HG03025 (cell line): Measurements from ENCODE around the gene BTBD2.

ENCODE experiments used
- ATAC-seq: cut with Tn5 transposase; IDR thresholded peaks from one replicate; pipeline ENCODE4 v1.9.1; 2021; ENCODE audit warnings: mild to moderate bottlenecking, moderate library complexity; ENCODE audit not compliant: unreplicated experiment, low FRiP score

Gene BTBD2

GRCh38 chr19:2050991-2051772 is 35.7 kb upstream of the BTBD2 start, which contains the start of gene MKNK2:
MKNK2 (minus strand) TSS chr19:2051244; CDS start chr19:2050851, 393 bp downstream.
- ATAC-seq = peak; percentile 39

- ATAC-seq = peak; percentile 22
Measured at GRCh38 chr19:2050349-2050990, 35.0 kb upstream of the BTBD2 start.

DNA sequence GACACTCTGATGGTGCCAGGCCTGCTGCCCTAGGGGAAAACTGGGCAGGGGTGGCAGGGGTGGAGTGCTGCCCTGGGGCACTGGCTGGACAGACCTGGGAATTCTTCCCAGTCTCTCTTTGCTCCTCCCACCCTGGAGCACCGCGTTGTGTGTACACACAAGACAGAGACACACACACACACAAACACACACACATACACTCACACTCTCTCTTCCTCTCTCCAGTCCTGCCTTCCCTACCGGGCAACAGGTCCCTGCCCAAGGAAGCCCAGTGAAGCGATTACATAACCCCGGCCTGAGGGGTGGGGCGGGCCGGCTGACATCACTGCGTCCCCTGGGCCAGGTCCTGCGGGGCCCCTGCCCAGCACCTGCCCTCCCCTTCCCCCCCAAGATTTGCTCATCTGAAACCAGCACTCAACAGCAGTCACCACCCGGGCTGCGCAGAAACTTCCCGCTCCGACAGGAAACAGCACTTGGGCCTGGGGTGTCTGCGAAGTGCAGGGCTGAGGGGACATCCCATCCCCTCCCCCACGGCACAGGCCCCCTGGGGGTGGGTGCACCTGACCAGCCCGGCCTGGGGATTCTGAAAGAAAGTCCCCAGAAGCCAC is 34.3 kb upstream of the BTBD2 start:
- peak; percentile 10 for ATAC-seq

- ATAC-seq = no peak
Measured at GRCh38 chr19:2048959-2049740, 33.6 kb upstream of the BTBD2 start.

DNA sequence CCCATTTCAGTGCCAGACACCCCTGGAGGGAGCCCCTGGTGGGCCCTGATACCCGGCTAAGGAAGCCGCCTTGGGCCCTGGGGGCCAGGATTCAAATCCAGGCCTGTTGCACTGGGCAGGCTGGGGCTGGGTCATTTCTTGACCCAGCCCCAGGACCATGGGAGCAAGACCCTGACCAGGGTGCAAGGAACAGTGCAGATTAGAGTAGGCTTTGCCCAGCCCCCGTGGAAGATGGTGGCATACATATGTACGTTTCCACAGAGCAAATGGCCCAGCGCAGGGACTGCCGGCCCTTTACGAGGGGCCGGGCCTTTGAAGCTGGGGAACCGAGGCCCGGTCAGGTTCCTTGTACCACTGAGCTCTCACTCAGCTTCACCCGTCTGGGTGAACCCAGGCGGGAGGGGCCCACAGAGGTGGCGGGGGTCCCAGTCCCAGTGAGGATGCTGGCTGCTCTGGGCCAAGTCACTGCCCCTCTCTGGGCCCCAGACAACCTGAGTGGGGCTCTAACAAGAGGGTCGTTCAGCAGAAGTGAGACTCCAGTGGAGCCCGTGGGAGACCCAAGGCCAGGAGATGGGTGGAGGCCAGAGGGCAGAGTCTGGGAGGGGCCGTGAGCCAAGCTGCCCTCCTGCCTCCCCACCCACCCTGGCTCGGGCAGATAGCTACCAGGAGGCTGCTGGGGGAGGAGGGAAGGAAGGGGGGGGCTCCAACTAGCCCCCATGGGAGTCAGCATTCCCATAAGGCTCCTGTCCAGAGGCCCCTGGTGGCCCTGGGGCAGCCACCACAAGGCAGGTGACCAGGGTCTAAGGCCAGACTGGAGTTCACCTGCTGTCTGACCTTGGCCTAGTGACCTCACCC is 32.8 kb upstream of the BTBD2 start:
- no peak for ATAC-seq

DNA sequence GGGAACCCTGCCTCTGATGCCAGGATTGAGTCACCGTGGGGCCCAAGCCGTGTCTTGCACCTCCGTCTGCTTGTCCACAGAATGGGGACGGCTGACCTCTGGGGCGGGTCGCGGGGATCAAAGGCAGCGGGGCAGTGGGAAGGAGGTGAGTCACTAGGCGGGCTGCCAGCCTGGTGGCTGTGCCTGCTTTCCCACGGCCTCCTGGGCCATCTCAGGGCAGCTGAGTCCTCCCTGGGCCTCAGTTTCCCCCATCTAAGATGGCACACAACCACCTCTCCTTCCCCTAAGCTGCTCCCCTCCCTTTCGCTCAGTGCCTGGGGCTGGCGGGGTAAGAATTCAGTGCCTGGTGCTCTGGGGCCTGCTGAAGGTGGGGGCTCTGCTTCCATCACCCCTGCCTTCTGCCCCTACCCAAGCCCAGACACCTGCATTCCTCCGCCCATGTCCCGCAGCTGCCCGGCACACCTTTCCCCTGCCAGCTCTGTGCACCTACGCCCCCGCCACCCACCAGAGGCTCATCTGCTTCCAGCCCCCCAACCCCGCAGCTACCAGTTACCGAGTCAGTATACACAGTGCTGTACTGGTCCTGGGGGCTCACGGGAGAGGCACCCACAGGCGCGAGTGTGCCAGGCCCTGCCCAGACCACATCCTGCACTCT is 32.1 kb upstream of the BTBD2 start:
- ATAC-seq = no peak

DNA sequence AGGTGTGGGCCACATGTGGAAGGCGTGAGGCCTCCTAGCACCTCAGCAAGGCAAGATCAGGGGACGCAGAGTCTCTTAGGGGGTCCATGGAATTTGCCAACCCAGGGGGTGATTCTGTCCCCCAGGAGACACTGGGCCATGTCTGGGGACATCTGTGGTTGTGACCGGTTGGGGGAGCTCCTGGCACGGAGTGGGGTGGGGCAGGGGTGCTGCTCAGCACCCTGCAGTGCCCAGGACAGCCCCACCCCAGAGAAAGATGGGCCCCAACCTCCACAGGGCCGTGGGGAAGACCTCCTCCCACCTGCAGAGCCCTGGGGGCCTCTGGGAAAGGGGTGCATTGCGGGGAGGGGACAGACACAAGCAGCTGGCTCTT is 31.5 kb upstream of the BTBD2 start:
- no peak for ATAC-seq

DNA sequence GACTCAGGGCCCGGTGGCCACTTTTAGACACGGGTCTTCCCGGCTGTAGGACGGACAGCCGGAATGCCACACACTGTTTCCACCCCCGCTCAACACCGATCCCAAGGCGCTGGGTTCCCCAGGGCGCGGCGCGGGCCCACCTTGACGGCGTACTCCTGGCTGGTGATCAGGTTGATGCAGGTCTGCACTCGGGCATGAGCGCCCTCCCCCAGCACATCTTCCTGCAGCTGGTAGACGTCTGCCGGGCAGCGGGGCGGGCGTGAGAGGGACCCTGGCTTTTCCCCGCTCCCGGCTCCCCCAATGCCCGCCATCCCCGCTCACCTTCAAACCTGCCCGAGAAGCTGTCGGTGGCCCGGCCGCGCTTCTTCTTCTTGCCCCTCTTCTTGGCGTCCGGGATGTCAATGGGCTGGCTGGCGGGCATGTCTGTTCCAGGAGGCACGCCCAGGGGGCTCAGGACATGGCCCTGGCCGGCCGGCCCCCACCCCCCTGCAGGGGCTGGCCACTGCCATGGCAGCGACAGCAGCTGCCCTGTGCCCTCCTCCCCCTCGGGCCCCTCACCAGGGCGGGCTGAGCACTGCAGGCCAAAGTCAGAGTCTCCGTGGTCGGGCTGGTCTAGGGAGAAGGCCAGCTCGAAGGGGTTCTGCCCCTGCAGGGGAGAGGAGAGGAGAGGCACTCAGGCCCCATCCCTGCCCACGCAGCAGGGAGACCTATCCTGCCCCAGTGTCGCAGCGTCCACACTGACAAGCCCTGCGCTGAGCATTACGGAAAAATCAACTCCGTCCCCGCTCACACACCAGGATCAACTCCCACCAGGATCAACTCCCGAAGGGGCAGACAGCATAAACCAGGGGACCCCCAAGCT is 30.8 kb upstream of the BTBD2 start:
- ATAC-seq = no peak

GRCh38 chr19:2045501-2046045 is 30.1 kb upstream of the BTBD2 start:
- no peak for ATAC-seq

DNA sequence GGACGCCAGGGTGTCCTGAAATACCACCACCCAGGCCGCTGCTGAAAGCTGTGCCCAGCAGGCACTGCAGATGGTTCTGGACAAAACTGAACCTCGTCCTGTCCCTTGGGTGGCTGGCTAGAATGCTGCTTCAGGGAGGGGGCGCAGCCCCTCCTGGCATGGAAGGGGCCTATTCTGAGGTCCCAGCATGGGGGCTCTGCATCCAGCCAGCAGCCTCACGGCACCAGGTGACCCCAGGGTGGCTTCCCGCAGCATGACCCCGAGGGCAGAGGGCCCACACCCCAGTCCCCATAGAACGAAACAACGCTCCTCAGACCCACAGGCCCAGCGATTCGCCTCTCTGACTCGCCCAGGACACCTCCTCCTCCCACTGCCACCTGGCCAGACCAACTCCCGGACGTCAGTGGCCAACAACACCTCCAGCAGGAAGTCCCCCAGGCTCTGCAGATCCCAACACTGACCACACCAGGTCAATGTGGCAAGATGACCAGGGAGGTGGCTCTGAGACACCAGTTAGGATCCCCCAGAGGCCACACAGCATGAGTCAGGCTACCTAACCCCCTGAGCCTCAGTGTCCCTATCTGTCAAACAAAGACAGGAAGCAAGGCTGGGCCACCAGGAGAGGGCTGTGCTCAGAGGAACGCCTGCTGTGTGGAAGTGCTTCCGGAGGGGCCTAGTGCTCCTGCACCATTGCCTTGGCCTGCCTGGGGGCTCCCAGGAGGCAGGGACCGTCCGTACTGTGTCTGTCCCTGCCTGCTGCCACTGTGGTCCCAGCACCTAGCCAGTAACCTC is 29.4 kb upstream of the BTBD2 start:
- ATAC-seq = no peak

DNA sequence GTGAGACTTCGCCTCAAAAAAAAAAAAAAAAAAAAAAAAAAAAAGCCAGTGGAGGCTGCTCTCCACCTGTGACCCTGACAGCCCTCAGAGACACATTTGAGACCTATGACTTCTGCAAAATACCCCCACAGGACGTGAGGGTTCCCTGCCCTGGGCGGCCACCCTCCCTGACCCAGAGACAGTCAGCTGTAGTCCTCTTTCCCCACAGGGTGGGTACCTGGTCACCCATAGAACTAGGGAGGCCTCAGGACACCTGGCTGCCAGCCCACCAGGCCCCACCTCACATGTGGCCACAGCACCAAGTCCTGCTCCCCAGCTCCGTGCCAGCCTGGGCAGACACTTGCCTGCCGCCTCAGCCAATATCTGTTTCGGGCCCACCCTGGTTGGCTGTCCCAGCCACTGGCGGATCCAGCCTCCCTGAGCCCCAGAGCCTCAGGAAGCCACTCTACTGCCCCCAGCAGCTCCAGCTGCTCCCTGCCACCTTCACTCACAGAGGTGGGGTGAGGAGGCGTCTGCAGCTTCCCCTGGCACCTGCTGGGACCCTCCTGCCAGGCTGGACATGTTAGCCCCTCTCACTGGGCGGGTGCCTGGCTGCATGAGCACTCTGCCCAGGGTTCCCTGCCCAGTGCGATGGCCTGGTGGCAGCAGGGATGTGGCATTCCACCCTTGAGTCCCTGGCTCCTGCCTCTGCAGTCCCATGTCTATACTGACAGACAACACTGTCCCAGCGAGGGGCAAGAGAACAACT is 28.6 kb upstream of the BTBD2 start:
- no peak for ATAC-seq

DNA sequence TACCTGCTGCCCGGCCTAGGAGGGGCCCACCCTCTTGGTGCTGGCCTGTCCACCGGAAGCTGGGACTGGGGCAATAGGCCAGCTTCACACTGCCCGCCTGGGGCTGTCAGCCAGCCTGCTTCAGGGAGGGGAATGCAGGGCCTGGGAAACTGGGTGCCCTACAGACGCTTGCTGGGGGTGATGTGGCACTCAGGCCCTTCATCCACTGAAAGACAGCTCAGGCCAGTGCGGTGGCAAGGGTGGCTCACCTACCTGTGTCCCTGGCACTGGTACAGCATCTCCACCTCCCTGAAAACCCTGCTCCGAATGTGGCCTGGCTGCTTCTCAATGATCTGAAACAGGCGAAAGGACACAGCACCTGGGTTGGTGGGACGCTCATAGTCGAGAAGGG is 27.7 kb upstream of the BTBD2 start:
- no peak for ATAC-seq

DNA sequence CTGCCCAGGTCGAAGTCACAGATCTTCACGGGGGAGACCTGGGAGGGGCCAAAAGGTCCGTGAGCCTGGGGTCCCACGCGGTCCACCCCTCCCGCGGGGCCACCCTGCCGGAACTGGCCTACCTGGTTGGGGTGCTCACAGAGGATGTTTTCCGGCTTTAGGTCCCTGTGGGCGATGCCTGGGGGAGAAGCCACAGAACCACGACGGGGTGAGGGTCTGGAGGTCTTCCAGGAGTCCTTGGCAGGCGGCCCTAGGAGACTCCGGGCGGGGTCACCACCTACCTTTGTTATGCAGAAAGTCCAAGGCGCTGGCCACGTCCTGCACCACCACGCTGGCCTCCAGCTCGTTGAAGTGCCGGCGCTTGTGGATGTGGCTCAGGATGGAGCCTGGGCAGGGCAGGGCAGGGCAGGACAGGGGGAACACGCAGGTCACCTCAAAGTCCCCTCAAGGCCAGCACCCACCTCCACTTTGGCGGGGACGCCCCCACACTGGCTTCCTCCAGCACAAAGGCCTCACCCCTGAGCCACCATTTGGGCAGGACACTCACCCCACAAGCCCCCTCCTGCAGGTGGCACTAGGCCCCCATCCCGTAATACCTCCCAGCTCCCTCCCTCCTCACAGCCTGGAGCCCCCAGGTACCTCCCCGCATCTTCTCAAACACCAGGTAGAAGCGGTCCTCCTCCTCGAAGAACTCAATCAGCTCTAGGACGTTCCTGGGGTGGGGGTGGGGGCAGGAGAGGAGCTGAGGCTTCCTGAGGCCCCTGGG is 27.2 kb upstream of the BTBD2 start:
- ATAC-seq = peak; percentile 12

- ATAC-seq = peak; percentile 50
Measured at GRCh38 chr19:2041683-2042484, 26.4 kb upstream of the BTBD2 start.

GRCh38 chr19:2041433-2041682 is 25.8 kb upstream of the BTBD2 start:
- no peak for ATAC-seq
